Large intestine (tissue), 3 donors: ENCODE measurements around the gene ZNF423. TPM values are rescaled to one million over a fixed set of nuclear protein-coding genes. Genes with fewer than 3 reads are reported as not detected.
"Not testable (repeated sequence)": the region's sequence is repeated elsewhere in the genome, so short reads cannot be mapped to it uniquely, and the experiment has no call there.

Experiments
- DNase-seq, 2 donors: peaks; one replicate each; pipeline versions ENCODE4 v3.0.0 to v3.0.0-alpha.2; 2013
- H3K27ac ChIP-seq: one replicate; pipeline ENCODE4 v1.5.1; 2013; ENCODE audit warnings: low read length
- H3K27me3 ChIP-seq: 2 replicates; pipeline ENCODE4 v1.6.1; 2013; ENCODE audit warnings: low read length; ENCODE audit not compliant: control insufficient read depth, insufficient read depth
- H3K36me3 ChIP-seq: 2 replicates; pipeline ENCODE4 v1.6.1; 2013; ENCODE audit warnings: low read length; ENCODE audit not compliant: control insufficient read depth, insufficient read depth
- H3K4me1 ChIP-seq: one replicate; pipeline ENCODE4 v1.6.1; 2013; ENCODE audit warnings: low read length; ENCODE audit not compliant: control insufficient read depth, insufficient read depth
- H3K4me3 ChIP-seq: one replicate; pipeline ENCODE4 v1.5.1; 2013; ENCODE audit warnings: low read length
- H3K9me3 ChIP-seq: one replicate; pipeline ENCODE4 v1.6.1; 2013; ENCODE audit warnings: mild to moderate bottlenecking, low read depth, low read length, moderate library complexity; ENCODE audit not compliant: control insufficient read depth
- WGBS: methylation state at CpG from one replicate; pipeline ENCODE4 v1.1.5; 2013; ENCODE audit warnings: low lambda C conversion rate; ENCODE audit not compliant: insufficient coverage; 5-methylcytosine and 5-hydroxymethylcytosine counted together
- polyA plus RNA-seq: library from polyadenylated mRNA; unstranded; fragments of 120-200 nt; gene quantifications from one replicate; pipeline ENCODE4 v1.2.1, GENCODE V29; 2013

Gene ZNF423
- polyA plus RNA-seq, 1 donor, result 6.7 TPM

DNA sequence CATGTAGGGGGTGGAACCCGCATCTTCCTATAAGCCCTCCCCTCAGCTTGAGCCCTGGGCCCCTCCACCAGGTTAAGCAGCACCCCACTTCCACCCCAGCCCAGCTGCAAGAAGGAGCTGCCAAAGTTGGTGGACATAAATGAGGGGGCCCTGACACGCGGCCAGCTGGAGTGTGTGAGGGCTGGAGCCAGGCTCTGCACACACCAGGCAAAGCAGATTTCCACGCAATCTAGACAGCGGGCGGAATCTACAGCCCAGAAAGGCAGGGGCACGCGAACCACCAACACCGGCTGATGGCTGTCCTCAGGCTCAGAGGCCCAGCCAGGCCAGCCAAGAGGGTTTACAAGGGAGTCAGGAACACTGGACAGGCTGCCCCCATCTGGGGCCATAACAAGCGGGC, 171.2 kb downstream of the ZNF423 start:
- Histone ChIP-seq H3K4me1 (no peaks in the 10 kb centered on the region), H3K4me3 (no peak overlapping the region), H3K27me3 (no peaks in the 10 kb centered on the region), H3K9me3 (peaks cover 6% of the 10 kb centered on the region), H3K36me3 (peaks cover 3% of the 10 kb centered on the region), H3K27ac (no peak overlapping the region)
- no peak for DNase-seq
- WGBS, result no CpG with 5 or more reads among the region's 10 CpGs

DNA sequence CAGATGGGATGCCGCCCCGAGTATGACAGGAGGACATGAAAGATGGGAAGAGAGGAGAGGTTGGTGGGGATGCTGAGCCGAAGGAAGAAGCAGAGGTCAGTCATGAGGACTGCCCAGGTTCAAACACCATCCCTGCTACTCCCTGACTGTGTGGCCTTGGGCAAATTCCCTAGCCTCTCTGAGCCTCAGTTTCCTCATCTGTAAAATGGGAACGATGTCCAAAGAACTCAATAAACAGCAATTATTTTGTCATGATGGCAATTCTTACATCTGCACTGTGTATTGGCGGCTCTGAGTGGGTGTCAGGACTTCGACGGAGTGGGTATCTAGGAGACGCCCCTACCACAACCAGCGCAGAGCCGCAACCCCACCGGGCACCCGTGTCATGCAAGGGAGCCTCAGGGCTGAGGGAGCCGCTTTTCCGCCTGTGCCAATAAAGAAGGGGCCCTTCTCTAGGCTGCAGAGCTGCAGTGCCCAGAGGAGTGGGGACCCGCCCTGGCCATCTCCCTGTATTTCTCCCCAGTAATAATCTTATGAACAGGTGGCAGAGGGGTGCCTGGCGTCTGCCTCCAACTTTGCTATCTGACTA, 173.2 kb downstream of the ZNF423 start:
- H3K9me3 ChIP-seq, result peaks cover 6% of the 10 kb centered on the region
- no peaks in the 10 kb centered on the region for H3K4me1 ChIP-seq
- WGBS, result no CpG with 5 or more reads among the region's 16 CpGs
- DNase-seq, result no peak
- no peak overlapping the region for H3K4me3 ChIP-seq
- H3K27ac ChIP-seq, result no peak overlapping the region
- no peaks in the 10 kb centered on the region for H3K36me3 ChIP-seq
- H3K27me3 ChIP-seq, result no peaks in the 10 kb centered on the region

DNA sequence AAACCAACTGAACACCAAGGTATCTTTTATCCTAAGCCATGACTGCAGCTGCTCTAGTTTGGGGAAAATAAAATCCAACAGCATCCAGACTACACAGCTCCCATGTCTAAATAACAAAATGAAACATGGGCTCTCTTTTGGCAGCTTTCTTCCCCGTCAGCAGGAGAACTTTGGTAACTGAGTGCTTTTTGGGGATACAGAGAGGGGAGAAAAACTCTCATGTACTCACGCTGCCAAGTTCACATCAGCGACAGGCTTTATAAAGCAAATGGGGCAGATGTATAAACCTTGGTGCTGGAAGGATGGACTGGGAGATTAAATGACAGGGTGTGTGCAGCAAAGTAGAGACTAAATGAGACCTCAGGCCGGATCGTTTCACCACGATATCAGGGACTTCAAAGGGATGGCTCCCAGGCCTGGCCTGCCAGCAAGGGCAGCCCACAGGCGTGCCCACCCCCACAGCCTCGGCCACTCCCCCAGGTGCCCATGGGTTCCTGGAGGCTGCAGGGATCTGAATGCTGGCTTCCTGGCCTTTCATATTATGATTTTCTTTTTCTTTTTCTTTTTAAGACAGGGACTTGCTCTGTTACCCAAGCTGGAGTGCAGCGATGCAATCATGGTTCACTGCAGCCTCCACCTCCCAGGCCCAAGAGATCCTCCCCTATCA, 174.6 kb downstream of the ZNF423 start:
- peaks cover 6% of the 10 kb centered on the region for H3K9me3 ChIP-seq
- H3K4me1 ChIP-seq, result no peaks in the 10 kb centered on the region
- DNase-seq, result no peak
- H3K27me3 ChIP-seq, result no peaks in the 10 kb centered on the region
- no peak overlapping the region for H3K4me3 ChIP-seq
- H3K36me3 ChIP-seq, result no peaks in the 10 kb centered on the region
- 80% methylated on average over 2 of the region's 9 CpGs for WGBS
- H3K27ac ChIP-seq, result no peak overlapping the region

- Histone ChIP-seq H3K27me3 (no peaks in the 10 kb centered on the region), H3K36me3 (peaks cover 4% of the 10 kb centered on the region), H3K9me3 (peaks cover 6% of the 10 kb centered on the region), H3K4me3 (no peak overlapping the region), H3K4me1 (no peaks in the 10 kb centered on the region), H3K27ac (no peak overlapping the region)
- no peak for DNase-seq
- no CpG with 5 or more reads among the region's 7 CpGs for WGBS
Observed at GRCh38 chr16:49679095-49679494, 176.8 kb downstream of the ZNF423 start.

DNA sequence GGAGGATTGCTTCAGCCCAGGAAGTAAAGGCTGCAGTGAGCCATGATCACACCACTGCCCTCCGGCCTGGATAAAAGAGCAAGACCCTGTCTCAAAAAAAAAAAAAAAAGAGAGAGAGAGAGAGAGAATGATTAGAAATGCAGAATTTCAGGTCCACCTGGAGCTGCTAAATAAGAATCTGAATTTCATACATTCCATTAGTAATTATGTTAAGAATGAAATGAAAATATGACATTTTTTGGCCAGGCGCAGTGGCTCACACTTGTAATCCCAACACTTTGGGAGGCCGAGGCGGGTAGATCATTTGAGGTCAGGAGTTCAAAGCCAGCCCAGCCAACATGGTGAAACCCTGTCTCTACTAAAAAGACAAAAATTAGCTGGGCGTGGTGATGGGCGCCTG, 178.3 kb downstream of the ZNF423 start:
- not testable (repeated sequence) for DNase-seq, H3K36me3 ChIP-seq, H3K9me3 ChIP-seq, H3K4me1 ChIP-seq, H3K27me3 ChIP-seq, H3K27ac ChIP-seq, H3K4me3 ChIP-seq
- 100% methylated on average over 1 of the region's 6 CpGs for WGBS

DNA sequence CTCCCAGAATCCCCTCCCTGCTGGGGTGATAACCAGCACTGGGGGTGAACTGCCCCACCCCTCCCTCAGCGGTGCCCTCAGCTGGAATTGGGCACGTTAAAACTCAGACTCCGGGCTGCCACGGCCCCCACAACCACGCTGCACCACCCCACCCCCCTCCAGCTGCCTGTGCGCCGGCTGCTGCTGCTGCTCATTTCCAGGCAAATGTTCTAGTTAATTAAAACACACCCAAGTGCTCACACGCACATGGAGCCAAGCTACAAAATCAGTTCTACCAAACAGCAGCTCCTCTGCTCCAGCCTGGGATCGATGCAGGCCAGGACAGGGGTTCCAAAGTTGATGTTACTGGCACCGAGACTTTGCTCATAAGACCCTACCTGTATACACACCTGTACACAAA, 180.5 kb downstream of the ZNF423 start:
- WGBS, result no CpG with 5 or more reads among the region's 10 CpGs
- Histone ChIP-seq H3K4me1 (no peaks in the 10 kb centered on the region), H3K9me3 (peaks cover 2% of the 10 kb centered on the region), H3K27me3 (no peaks in the 10 kb centered on the region), H3K27ac (no peak overlapping the region), H3K36me3 (peaks cover 4% of the 10 kb centered on the region), H3K4me3 (no peak overlapping the region)
- DNase-seq, result no peak

DNA sequence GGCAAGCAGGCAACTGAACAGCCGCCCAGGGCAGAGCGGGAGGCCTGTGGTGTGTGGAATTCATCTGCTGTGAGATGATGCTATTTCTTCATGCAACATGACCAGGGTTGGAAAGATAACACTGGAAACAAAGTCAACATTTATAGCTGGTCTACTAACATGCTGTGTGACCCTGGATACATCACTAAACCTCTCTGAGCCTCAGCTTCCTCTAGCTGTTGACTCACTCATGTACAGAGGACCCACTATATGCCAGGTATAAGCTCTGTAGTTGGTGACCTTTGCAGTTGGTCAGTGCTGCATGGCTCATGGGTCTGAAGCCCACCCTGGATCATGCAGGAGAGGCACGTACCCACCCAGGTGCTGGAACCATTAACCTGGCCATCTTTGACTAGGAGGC, 180.9 kb downstream of the ZNF423 start:
- no CpG with 5 or more reads among the region's 3 CpGs for WGBS

DNA sequence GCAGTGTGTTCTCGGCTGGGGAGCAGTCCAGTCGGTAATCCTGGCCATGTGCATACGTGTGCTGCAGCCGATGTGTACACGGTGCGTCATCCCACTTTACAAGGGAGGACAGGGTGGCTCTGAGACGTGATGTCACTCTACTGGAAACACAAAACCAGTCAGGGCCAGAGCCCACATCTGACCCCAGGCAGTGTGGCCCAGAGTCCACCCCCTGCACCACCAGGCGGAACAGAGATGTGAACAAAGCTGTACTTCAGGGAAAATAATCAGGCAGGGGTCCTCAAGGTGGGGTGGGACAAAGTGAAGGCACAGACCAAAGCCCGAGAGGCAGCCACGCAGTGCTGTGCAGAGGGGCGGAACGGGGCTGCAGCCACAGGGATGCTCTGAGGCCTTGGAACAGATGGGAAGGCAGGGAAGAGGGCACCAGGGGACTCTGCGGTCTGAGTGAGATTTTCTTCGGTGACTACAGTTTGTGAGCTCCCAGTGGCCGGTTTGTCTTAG, 181.5 kb downstream of the ZNF423 start:
- peaks cover 4% of the 10 kb centered on the region for H3K36me3 ChIP-seq
- no peaks in the 10 kb centered on the region for H3K27me3 ChIP-seq
- H3K4me3 ChIP-seq, result no peak overlapping the region
- no peak for DNase-seq
- no peaks in the 10 kb centered on the region for H3K4me1 ChIP-seq
- WGBS, result no CpG with 5 or more reads among the region's 15 CpGs
- no peaks in the 10 kb centered on the region for H3K9me3 ChIP-seq
- no peak overlapping the region for H3K27ac ChIP-seq

More for the DNA sequence above, 180.9 kb downstream of the ZNF423 start:
- no peak overlapping the region for H3K4me3 ChIP-seq
- no peak overlapping the region for H3K27ac ChIP-seq
- no peaks in the 10 kb centered on the region for H3K27me3 ChIP-seq
- no peaks in the 10 kb centered on the region for H3K4me1 ChIP-seq
- H3K36me3 ChIP-seq, result peaks cover 4% of the 10 kb centered on the region
- no peaks in the 10 kb centered on the region for H3K9me3 ChIP-seq
- DNase-seq, result no peak

DNA sequence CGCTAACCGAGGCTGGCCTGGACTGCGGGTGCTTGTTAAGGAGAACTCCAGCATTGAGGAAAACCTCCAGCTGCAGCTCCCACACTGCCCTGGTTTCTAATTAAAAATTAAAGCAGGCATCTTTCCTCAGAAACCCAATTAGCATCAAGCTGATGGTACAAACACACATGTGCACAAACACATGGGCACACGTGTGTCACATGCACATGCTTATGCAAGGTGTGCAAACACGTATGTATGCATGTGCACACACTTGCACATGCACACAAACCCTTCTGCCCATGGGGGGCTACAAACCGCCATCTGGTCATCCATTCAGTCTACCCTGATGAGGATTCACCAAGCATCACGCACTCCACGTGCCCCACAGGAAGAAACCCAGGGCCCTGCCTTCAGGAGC, 182.5 kb downstream of the ZNF423 start:
- no peaks in the 10 kb centered on the region for H3K9me3 ChIP-seq
- no peak overlapping the region for H3K4me3 ChIP-seq
- H3K4me1 ChIP-seq, result no peaks in the 10 kb centered on the region
- DNase-seq, result no peak
- no peaks in the 10 kb centered on the region for H3K27me3 ChIP-seq
- H3K36me3 ChIP-seq, result peaks cover 4% of the 10 kb centered on the region
- 80% methylated on average over 1 of the region's 8 CpGs for WGBS
- no peak overlapping the region for H3K27ac ChIP-seq

GRCh38 chr16:49672753-49673152, 183.2 kb downstream of the ZNF423 start:
- H3K4me1 ChIP-seq, result no peaks in the 10 kb centered on the region
- no CpG with 5 or more reads among the region's 11 CpGs for WGBS
- no peaks in the 10 kb centered on the region for H3K27me3 ChIP-seq
- no peak overlapping the region for H3K27ac ChIP-seq
- no peak overlapping the region for H3K4me3 ChIP-seq
- no peak for DNase-seq
- H3K36me3 ChIP-seq, result peaks cover 4% of the 10 kb centered on the region
- no peaks in the 10 kb centered on the region for H3K9me3 ChIP-seq

GRCh38 chr16:49671333-49671732, 184.6 kb downstream of the ZNF423 start:
- peaks cover 4% of the 10 kb centered on the region for H3K36me3 ChIP-seq
- no peak overlapping the region for H3K27ac ChIP-seq
- WGBS, result 60% methylated on average over 2 of the region's 12 CpGs
- no peak overlapping the region for H3K4me3 ChIP-seq
- H3K9me3 ChIP-seq, result no peaks in the 10 kb centered on the region
- no peak for DNase-seq
- H3K4me1 ChIP-seq, result no peaks in the 10 kb centered on the region
- no peaks in the 10 kb centered on the region for H3K27me3 ChIP-seq
